ENCODE results near the gene DSC2.

Gene DSC2

GRCh38 chr18:31057051-31057450, 45.2 kb downstream of the DSC2 start:
- Histone ChIP-seq H3K27me3 (no peaks in the 10 kb centered on the region), H3K4me1 (no peaks in the 10 kb centered on the region), H3K9me3 (no peaks in the 10 kb centered on the region), H3K4me3 (ENCODE audit: low read depth, low read length) (no peak overlapping the region), H3K36me3 (no peaks in the 10 kb centered on the region)
- no peak for TF ChIP-seq CTCF (IDR thresholded peaks at IDR 0.05; ENCODE audit: low read depth, low read length)
- no peak for DNase-seq

GRCh38 chr18:31056296-31056695, 45.9 kb downstream of the DSC2 start:
- no peaks in the 10 kb centered on the region for H3K27me3 ChIP-seq
- TF ChIP-seq CTCF (IDR thresholded peaks at IDR 0.05; ENCODE audit: low read depth, low read length) = no peak
- no peaks in the 10 kb centered on the region for H3K36me3 ChIP-seq
- no peak for DNase-seq
- H3K9me3 ChIP-seq = no peaks in the 10 kb centered on the region
- H3K4me1 ChIP-seq = no peaks in the 10 kb centered on the region
- no peak overlapping the region for H3K4me3 ChIP-seq (ENCODE audit: low read depth, low read length)

GRCh38 chr18:31050635-31051034, 51.6 kb downstream of the DSC2 start:
- Histone ChIP-seq H3K4me1 (no peaks in the 10 kb centered on the region), H3K27me3 (no peaks in the 10 kb centered on the region), H3K4me3 (ENCODE audit: low read depth, low read length) (no peak overlapping the region), H3K36me3 (no peaks in the 10 kb centered on the region), H3K9me3 (no peaks in the 10 kb centered on the region)
- no peak for TF ChIP-seq CTCF (IDR thresholded peaks at IDR 0.05; ENCODE audit: low read depth, low read length)
- DNase-seq = no peak

GRCh38 chr18:31049189-31049588, 53.0 kb downstream of the DSC2 start:
- peak; percentile 73 for DNase-seq
- Histone ChIP-seq H3K9me3 (no peaks in the 10 kb centered on the region), H3K4me3 (ENCODE audit: low read depth, low read length) (no peak overlapping the region), H3K27me3 (no peaks in the 10 kb centered on the region), H3K36me3 (no peaks in the 10 kb centered on the region), H3K4me1 (no peaks in the 10 kb centered on the region)
- no peak for TF ChIP-seq CTCF (IDR thresholded peaks at IDR 0.05; ENCODE audit: low read depth, low read length)

GRCh38 chr18:31048216-31048615, 54.0 kb downstream of the DSC2 start:
- Histone ChIP-seq H3K9me3 (no peaks in the 10 kb centered on the region), H3K36me3 (no peaks in the 10 kb centered on the region), H3K27me3 (peaks cover 5% of the 10 kb centered on the region; the same call in 1 of the 2 replicates), H3K4me3 (ENCODE audit: low read depth, low read length) (no peak overlapping the region), H3K4me1 (no peaks in the 10 kb centered on the region)
- TF ChIP-seq CTCF (IDR thresholded peaks at IDR 0.05; ENCODE audit: low read depth, low read length) = no peak
- DNase-seq = no peak

GRCh38 chr18:31046916-31047315, 55.3 kb downstream of the DSC2 start:
- Histone ChIP-seq H3K4me3 (ENCODE audit: low read depth, low read length) (no peak overlapping the region), H3K4me1 (no peaks in the 10 kb centered on the region), H3K36me3 (no peaks in the 10 kb centered on the region), H3K9me3 (no peaks in the 10 kb centered on the region), H3K27me3 (peaks cover 18% of the 10 kb centered on the region)
- DNase-seq = no peak
- no peak for TF ChIP-seq CTCF (IDR thresholded peaks at IDR 0.05; ENCODE audit: low read depth, low read length)

Measured in BE2C (cell line).